Measurements from ENCODE around the gene ARAP3. TPM values are rescaled to one million over a fixed set of nuclear protein-coding genes. Genes with fewer than 3 reads are reported as not detected.
A peak's percentile ranks its signal among the peaks of the same experiment; 100 is the strongest.

The ARAP3 gene
- total RNA-seq, 1 experiment from 2014 or later = 2.5 TPM

DNA sequence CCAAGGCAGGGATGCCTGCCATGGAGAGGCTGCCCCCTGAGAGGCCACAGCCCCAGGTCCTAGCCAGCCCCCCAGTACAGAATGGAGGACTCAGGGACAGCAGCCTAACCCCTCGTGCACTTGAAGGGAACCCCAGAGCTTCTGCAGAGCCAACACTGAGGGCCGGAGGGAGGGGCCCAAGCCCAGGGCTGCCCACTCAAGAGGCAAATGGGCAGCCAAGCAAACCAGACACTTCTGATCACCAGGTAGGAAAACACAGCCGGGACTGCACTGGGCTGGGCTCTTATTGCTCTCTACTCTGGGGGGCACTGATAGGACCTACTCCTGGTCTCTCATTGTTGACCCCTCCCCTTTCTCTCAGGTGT lies 42.0 kb downstream of the ARAP3 start:
- in situ Hi-C loops (cut with HindIII; ENCODE audit: low pct_unique_long_range_greater_than_20kb, low sequenced_read_pairs) = no loop called here
- intact Hi-C loops (cut with micrococcal nuclease; ENCODE audit: unreplicated experiment) = no loop called here

DNA sequence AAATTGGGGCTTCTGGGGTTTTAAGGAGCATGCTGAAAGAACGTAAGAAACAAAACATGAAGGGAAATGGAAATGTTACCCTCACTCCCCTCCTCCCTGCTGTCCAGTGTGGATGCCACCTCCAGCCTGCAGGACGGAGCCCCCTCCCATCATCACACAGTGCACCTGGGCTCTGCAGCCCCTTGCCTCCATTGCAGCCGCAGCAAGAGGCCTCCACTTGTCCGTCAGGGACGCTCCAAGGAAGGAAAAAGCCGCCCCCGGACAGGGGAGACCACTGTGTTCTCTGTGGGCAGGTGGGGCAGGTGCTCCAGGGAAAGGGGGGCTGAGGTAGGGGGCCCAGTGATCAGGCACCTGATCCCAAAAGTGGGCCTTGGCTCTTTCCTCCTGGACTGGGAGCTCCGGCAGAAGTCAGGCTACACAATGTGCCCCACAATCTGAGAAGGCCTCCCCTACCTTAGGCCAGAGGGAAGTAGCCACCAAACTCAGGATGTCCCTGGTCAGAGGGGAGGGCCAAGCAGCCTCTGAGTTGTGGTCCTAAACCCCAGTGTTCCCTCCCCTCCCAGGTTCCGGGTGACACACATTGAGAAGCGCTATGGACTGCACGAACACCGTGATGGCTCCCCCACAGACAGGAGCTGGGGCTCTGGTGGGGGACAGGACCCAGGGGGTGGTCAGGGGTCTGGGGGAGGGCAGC lies 42.5 kb downstream of the ARAP3 start:
- no peaks in the 10 kb centered on the region; the same call in 1 of the 2 replicates for H3K36me3 ChIP-seq (ENCODE audit: control insufficient read depth, insufficient read depth, low read length)
- TSS peak; percentile 60 for BruUV-seq (replicated peaks)
- ChIA-PET CTCF (interaction anchor here (0.8 kb wide), 1 partner anchor 47 kb away, joined by 6 read pairs; no protein-coding TSS in a partner anchor), POLR2A (interaction anchor here (0.6 kb wide), 1 partner anchor 34 kb away, joined by 3 read pairs; no protein-coding TSS in a partner anchor)
- H3K4me1 ChIP-seq (ENCODE audit: control insufficient read depth, insufficient read depth, low read length) = peaks cover 15% of the 10 kb centered on the region
- H3K27me3 ChIP-seq (ENCODE audit: control insufficient read depth, insufficient read depth, low read length) = no peaks in the 10 kb centered on the region
- DNase-seq (ENCODE audit: low read depth, low spot score) (no peak), ATAC-seq (no peak)
- intact Hi-C loops (cut with micrococcal nuclease; ENCODE audit: unreplicated experiment) = no loop called here
- no peaks in the 10 kb centered on the region for H3K9me3 ChIP-seq (ENCODE audit: control insufficient read depth, insufficient read depth, low read depth, low read length)
- no peak overlapping the region for H3K27ac ChIP-seq (ENCODE audit: low read length)
- no peak overlapping the region for H3K4me3 ChIP-seq (ENCODE audit: low read depth in 2 of 2, low read length in 2 of 2)
- in situ Hi-C loops (cut with HindIII; ENCODE audit: low pct_unique_long_range_greater_than_20kb, low sequenced_read_pairs) = no loop called here
- no peak for TF ChIP-seq TCF7L2 (IDR thresholded peaks at IDR 0.05; ENCODE audit: low read depth, low read length)
- TF ChIP-seq, protein P1, sequence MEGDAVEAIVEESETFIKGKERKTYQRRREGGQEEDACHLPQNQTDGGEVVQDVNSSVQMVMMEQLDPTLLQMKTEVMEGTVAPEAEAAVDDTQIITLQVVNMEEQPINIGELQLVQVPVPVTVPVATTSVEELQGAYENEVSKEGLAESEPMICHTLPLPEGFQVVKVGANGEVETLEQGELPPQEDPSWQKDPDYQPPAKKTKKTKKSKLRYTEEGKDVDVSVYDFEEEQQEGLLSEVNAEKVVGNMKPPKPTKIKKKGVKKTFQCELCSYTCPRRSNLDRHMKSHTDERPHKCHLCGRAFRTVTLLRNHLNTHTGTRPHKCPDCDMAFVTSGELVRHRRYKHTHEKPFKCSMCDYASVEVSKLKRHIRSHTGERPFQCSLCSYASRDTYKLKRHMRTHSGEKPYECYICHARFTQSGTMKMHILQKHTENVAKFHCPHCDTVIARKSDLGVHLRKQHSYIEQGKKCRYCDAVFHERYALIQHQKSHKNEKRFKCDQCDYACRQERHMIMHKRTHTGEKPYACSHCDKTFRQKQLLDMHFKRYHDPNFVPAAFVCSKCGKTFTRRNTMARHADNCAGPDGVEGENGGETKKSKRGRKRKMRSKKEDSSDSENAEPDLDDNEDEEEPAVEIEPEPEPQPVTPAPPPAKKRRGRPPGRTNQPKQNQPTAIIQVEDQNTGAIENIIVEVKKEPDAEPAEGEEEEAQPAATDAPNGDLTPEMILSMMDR (IDR thresholded peaks at IDR 0.05) = no peak
- no peak for TF ChIP-seq POLR2AphosphoS5 (IDR thresholded peaks at IDR 0.05; ENCODE audit: low read depth, low read length)
- TF ChIP-seq, protein P2, sequence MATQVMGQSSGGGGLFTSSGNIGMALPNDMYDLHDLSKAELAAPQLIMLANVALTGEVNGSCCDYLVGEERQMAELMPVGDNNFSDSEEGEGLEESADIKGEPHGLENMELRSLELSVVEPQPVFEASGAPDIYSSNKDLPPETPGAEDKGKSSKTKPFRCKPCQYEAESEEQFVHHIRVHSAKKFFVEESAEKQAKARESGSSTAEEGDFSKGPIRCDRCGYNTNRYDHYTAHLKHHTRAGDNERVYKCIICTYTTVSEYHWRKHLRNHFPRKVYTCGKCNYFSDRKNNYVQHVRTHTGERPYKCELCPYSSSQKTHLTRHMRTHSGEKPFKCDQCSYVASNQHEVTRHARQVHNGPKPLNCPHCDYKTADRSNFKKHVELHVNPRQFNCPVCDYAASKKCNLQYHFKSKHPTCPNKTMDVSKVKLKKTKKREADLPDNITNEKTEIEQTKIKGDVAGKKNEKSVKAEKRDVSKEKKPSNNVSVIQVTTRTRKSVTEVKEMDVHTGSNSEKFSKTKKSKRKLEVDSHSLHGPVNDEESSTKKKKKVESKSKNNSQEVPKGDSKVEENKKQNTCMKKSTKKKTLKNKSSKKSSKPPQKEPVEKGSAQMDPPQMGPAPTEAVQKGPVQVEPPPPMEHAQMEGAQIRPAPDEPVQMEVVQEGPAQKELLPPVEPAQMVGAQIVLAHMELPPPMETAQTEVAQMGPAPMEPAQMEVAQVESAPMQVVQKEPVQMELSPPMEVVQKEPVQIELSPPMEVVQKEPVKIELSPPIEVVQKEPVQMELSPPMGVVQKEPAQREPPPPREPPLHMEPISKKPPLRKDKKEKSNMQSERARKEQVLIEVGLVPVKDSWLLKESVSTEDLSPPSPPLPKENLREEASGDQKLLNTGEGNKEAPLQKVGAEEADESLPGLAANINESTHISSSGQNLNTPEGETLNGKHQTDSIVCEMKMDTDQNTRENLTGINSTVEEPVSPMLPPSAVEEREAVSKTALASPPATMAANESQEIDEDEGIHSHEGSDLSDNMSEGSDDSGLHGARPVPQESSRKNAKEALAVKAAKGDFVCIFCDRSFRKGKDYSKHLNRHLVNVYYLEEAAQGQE (IDR thresholded peaks at IDR 0.05; ENCODE audit: insufficient read depth in 1 of 2, low read depth in 2 of 2, low read length in 1 of 2) = no peak
- no peak for TF ChIP-seq SIN3A (IDR thresholded peaks at IDR 0.05; ENCODE audit: borderline replicate concordance, insufficient read depth, low read depth, low read length)

More for the DNA sequence above, 42.0 kb downstream of the ARAP3 start:
- CTCF ChIA-PET = no interaction called here
- BruUV-seq (replicated peaks) = no TSS peak
- H3K9me3 ChIP-seq (ENCODE audit: control insufficient read depth, insufficient read depth, low read depth, low read length) = no peaks in the 10 kb centered on the region
- TF ChIP-seq SIN3A (IDR thresholded peaks at IDR 0.05; ENCODE audit: borderline replicate concordance, insufficient read depth, low read depth, low read length) (no peak), TCF7L2 (IDR thresholded peaks at IDR 0.05; ENCODE audit: low read depth, low read length) (no peak), POLR2AphosphoS5 (IDR thresholded peaks at IDR 0.05; ENCODE audit: low read depth, low read length) (no peak)
- TF ChIP-seq, protein P1 (IDR thresholded peaks at IDR 0.05) = no peak
- TF ChIP-seq, protein P2 (IDR thresholded peaks at IDR 0.05; ENCODE audit: insufficient read depth in 1 of 2, low read depth in 2 of 2, low read length in 1 of 2) = no peak
- no peak overlapping the region for H3K27ac ChIP-seq (ENCODE audit: low read length)
- peaks cover 15% of the 10 kb centered on the region for H3K4me1 ChIP-seq (ENCODE audit: control insufficient read depth, insufficient read depth, low read length)
- H3K36me3 ChIP-seq (ENCODE audit: control insufficient read depth, insufficient read depth, low read length) = no peaks in the 10 kb centered on the region; the same call in 1 of the 2 replicates
- H3K27me3 ChIP-seq (ENCODE audit: control insufficient read depth, insufficient read depth, low read length) = no peaks in the 10 kb centered on the region
- H3K4me3 ChIP-seq (ENCODE audit: low read depth in 2 of 2, low read length in 2 of 2) = no peak overlapping the region
- POLR2A ChIA-PET = no interaction called here
- DNase-seq (ENCODE audit: low read depth, low spot score) = no peak
- ATAC-seq = no peak
